Neural cell (in vitro differentiated cells): ENCODE results near the gene KLHL30.

Experiments
- EP300 ChIP-seq: fragments of 450-650 bp; conservative IDR thresholded peaks from 2 replicates; pipeline ENCODE4 v1.6.1; 2014; ENCODE audit warnings: antibody characterized with exemption, mild to moderate bottlenecking, moderate library complexity; ENCODE audit not compliant: poor library complexity, severe bottlenecking
- MXI1 ChIP-seq: fragments of 450-650 bp; conservative IDR thresholded peaks from 2 replicates; pipeline ENCODE4 v1.6.1; 2014; ENCODE audit warnings: antibody characterized with exemption, mild to moderate bottlenecking; ENCODE audit not compliant: poor library complexity, severe bottlenecking
- POLR2AphosphoS5 ChIP-seq: IDR thresholded peaks from 2 replicates; pipeline ENCODE4 v1.6.1; 2012
- SMC3 ChIP-seq: fragments of 450-650 bp; conservative IDR thresholded peaks from 2 replicates; pipeline ENCODE4 v1.6.1; 2014; ENCODE audit warnings: antibody characterized with exemption, mild to moderate bottlenecking, moderate library complexity; ENCODE audit not compliant: poor library complexity
- TF ChIP-seq, protein P1 (sequence below): fragments of 450-650 bp; IDR thresholded peaks from 2 replicates; pipeline ENCODE4 v1.5.1; 2014; ENCODE audit warnings: antibody characterized with exemption, mild to moderate bottlenecking, moderate library complexity; ENCODE audit not compliant: poor library complexity, severe bottlenecking

DNA sequence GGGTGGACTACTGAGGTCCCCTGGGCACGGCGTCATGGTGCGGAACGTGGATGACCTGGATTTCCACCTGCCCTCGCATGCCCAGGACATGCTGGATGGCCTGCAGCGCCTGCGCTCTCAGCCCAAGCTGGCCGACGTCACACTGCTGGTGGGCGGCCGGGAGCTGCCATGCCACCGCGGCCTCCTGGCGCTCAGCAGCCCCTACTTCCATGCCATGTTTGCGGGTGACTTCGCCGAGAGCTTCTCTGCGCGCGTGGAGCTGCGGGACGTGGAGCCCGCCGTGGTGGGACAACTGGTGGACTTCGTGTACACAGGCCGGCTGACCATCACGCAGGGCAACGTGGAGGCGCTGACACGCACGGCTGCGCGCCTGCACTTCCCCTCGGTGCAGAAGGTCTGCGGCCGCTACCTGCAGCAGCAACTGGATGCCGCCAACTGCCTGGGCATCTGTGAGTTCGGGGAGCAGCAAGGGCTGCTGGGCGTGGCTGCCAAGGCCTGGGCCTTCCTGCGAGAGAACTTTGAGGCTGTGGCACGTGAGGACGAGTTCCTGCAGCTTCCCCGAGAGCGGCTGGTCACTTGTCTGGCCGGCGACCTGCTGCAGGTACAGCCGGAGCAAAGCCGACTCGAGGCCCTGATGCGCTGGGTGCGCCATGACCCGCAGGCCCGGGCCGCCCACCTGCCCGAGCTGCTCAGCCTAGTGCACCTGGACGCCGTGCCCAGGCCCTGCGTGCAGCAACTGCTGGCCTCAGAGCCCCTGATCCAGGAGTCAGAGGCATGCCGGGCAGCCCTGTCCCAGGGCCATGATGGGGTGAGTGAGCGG, 2.5 kb downstream of the KLHL30 start:
- TF ChIP-seq MXI1 (no peak), POLR2AphosphoS5 (no peak), SMC3 (no peak), EP300 (no peak)
- TF ChIP-seq, protein P1, sequence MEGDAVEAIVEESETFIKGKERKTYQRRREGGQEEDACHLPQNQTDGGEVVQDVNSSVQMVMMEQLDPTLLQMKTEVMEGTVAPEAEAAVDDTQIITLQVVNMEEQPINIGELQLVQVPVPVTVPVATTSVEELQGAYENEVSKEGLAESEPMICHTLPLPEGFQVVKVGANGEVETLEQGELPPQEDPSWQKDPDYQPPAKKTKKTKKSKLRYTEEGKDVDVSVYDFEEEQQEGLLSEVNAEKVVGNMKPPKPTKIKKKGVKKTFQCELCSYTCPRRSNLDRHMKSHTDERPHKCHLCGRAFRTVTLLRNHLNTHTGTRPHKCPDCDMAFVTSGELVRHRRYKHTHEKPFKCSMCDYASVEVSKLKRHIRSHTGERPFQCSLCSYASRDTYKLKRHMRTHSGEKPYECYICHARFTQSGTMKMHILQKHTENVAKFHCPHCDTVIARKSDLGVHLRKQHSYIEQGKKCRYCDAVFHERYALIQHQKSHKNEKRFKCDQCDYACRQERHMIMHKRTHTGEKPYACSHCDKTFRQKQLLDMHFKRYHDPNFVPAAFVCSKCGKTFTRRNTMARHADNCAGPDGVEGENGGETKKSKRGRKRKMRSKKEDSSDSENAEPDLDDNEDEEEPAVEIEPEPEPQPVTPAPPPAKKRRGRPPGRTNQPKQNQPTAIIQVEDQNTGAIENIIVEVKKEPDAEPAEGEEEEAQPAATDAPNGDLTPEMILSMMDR = no peak
